Duodenal mucosa (tissue), 2 donors: Measurements from ENCODE around the gene PLOD2.

ENCODE experiments used
- H3K27ac ChIP-seq: one replicate; pipeline ENCODE4 v1.7.0; 2013; ENCODE audit warnings: low read depth, low read length
- H3K27me3 ChIP-seq, 2 donors: one replicate each; pipeline ENCODE4 v1.7.0; 2013; ENCODE audit warnings: low read length in 2 of 2, control low read depth in 1 of 2; ENCODE audit not compliant: insufficient read depth in 2 of 2, control insufficient read depth in 1 of 2
- H3K36me3 ChIP-seq, 2 donors: one replicate each; pipeline ENCODE4 v1.7.0; 2013; ENCODE audit warnings: low read length in 2 of 2, control low read depth in 1 of 2; ENCODE audit not compliant: insufficient read depth in 2 of 2, control insufficient read depth in 1 of 2
- H3K4me1 ChIP-seq, 2 donors: one replicate each; pipeline ENCODE4 v1.7.0; 2013; ENCODE audit warnings: low read length in 2 of 2, control low read depth in 1 of 2; ENCODE audit not compliant: insufficient read depth in 2 of 2, control insufficient read depth in 1 of 2
- H3K4me3 ChIP-seq, 2 donors: one replicate each; pipeline ENCODE4 v1.7.0; 2013; ENCODE audit warnings: low read length in 2 of 2, low read depth in 1 of 2
- H3K9ac ChIP-seq, 2 donors: one replicate each; pipeline ENCODE4 v1.7.0; 2013; ENCODE audit warnings: low read length in 2 of 2, low read depth in 1 of 2
- H3K9me3 ChIP-seq, 2 donors: one replicate each; pipeline ENCODE4 v1.7.0; 2013; ENCODE audit warnings: low read length in 2 of 2, control low read depth in 1 of 2; ENCODE audit not compliant: control insufficient read depth in 1 of 2

PLOD2 gene

DNA sequence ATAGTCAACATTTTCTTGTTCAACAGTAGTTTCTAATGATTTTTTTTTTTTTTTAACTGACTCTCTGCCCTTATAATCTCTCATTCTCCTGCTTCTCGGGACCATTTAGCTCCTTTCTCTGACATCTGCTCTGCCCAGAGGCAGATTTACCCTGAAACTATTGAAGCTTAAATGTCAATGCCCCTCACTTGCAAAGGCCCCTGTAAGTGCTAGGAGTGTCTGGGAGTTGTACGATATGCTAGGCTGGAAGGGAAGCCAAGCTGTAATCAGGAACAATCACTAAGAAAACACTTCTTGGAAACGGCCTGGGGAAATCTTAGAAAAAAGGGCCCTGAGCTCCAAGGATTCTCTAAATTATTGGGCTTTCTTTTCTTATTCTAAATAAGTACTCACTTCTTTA is 5.8 kb upstream of the PLOD2 start:
- no peaks in the 10 kb centered on the region for H3K36me3 ChIP-seq
- H3K9me3 ChIP-seq, result no peaks in the 10 kb centered on the region
- no peak overlapping the region for H3K4me3 ChIP-seq
- no peaks in the 10 kb centered on the region for H3K27me3 ChIP-seq
- H3K27ac ChIP-seq, result no peak overlapping the region
- peaks cover 9 to 16% of the 10 kb centered on the region in 2 donors for H3K4me1 ChIP-seq
- no peak overlapping the region for H3K9ac ChIP-seq

GRCh38 chr3:146166415-146166821 is 5.4 kb upstream of the PLOD2 start:
- Histone ChIP-seq H3K4me1 (peaks cover 13 to 18% of the 10 kb centered on the region in 2 donors), H3K4me3 (no peak overlapping the region), H3K36me3 (no peaks in the 10 kb centered on the region), H3K27ac (no peak overlapping the region), H3K9ac (no peak overlapping the region), H3K9me3 (no peaks in the 10 kb centered on the region), H3K27me3 (no peaks in the 10 kb centered on the region)

DNA sequence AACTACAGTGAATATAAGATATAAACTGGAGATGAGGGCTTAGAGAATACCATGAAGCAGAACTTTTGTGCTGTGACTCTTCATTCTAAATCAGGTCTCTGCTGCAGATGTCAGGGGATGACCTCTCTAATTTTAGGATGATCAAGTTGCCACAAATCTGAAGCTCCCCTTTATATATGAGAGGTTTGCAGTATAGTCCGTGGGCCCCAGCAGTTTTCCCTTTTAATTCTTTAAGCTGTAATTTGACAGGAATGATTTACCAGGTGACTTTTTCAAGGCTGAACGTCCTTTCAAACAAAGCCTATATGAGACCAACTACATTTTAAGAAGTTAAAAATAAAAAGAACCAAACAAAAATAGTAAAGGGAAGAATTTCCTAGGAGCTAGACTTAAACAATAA is 4.9 kb upstream of the PLOD2 start:
- H3K9me3 ChIP-seq, result no peaks in the 10 kb centered on the region
- no peak overlapping the region for H3K27ac ChIP-seq
- H3K9ac ChIP-seq, result no peak overlapping the region
- H3K4me1 ChIP-seq, result peaks cover 15 to 18% of the 10 kb centered on the region in 2 donors
- H3K36me3 ChIP-seq, result no peaks in the 10 kb centered on the region
- H3K4me3 ChIP-seq, result no peak overlapping the region
- no peaks in the 10 kb centered on the region for H3K27me3 ChIP-seq

DNA sequence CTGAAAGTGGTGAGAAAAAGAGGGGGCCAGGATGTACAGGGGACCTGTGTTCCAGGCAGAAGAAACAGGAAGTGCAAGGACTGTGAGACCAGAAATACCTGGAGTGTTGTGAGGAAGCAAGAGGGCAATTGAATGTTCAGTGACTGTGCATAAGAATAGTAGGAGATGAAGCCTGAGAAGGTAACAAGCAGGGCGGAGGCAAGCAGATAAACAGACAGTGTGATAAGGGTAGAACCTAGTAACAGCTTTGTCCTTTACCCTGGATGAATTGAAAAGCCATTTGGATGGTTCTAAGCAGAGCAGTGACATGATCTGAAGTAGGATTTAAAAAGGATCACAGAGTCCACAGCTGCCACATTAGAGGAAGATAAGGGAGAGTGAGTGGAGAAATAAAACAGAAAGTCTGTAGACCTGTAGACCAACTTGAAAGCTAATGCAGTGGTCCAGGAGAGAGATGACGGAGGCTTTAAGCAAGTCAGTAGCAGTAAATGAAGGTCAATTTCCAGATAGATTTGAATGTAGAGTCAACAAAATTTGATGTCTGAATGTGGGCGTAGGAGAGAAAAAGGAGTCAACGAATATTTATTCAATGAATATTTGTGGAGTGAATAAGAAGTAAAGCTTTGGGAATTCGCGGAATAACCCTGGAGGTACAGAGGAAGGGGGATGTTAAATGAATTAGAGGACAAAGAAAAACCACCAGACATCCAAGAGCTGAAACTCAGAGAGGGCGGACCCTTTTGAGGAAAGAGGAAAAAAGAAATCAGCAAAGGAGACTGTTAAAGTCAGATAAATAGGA is 4.2 kb upstream of the PLOD2 start:
- Histone ChIP-seq H3K27ac (no peak overlapping the region), H3K9me3 (no peaks in the 10 kb centered on the region), H3K27me3 (no peaks in the 10 kb centered on the region), H3K9ac (no peak overlapping the region), H3K36me3 (no peaks in the 10 kb centered on the region), H3K4me1 (peaks cover 18% of the 10 kb centered on the region in 2 donors), H3K4me3 (no peak overlapping the region)

GRCh38 chr3:146164506-146164905 is 3.5 kb upstream of the PLOD2 start:
- H3K9ac ChIP-seq, result no peak overlapping the region
- no peak overlapping the region for H3K27ac ChIP-seq
- H3K4me3 ChIP-seq, result no peak overlapping the region
- H3K9me3 ChIP-seq, result no peaks in the 10 kb centered on the region
- H3K27me3 ChIP-seq, result no peaks in the 10 kb centered on the region
- peaks cover 18% of the 10 kb centered on the region in 2 donors for H3K4me1 ChIP-seq
- no peaks in the 10 kb centered on the region for H3K36me3 ChIP-seq

- Histone ChIP-seq H3K4me3 (no peak overlapping the region), H3K9ac (no peak overlapping the region), H3K36me3 (no peaks in the 10 kb centered on the region), H3K4me1 (peaks cover 18 to 20% of the 10 kb centered on the region in 2 donors), H3K27me3 (no peaks in the 10 kb centered on the region), H3K9me3 (no peaks in the 10 kb centered on the region), H3K27ac (no peak overlapping the region)
Measured at GRCh38 chr3:146164071-146164470, 3.1 kb upstream of the PLOD2 start.

- no peaks in the 10 kb centered on the region for H3K27me3 ChIP-seq
- no peak overlapping the region for H3K27ac ChIP-seq
- peaks cover 18 to 24% of the 10 kb centered on the region in 2 donors for H3K4me1 ChIP-seq
- H3K9me3 ChIP-seq, result no peaks in the 10 kb centered on the region
- H3K9ac ChIP-seq, result no peak overlapping the region
- no peak overlapping the region for H3K4me3 ChIP-seq
- no peaks in the 10 kb centered on the region for H3K36me3 ChIP-seq
Measured at GRCh38 chr3:146163584-146163983, 2.6 kb upstream of the PLOD2 start.

DNA sequence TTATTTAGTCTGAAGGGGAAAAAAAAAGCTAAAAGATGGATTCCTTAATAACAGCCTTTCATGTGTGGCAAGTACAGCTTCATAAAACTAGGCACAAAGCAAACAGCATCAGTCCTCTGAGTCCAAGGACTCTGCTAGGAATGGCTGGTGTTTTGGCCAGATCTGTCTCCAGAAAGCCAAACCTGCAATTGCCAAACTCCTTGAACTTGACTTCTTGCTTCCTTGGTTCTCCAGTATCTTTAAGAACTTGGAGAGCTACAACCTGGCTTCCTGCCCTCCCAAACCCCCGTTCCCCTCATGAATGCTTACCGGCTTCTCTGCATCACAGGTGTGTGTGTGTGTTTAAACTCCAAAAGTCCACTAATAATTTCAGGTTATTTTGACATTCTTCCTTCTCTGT is 1.6 kb upstream of the PLOD2 start:
- Histone ChIP-seq H3K36me3 (no peaks in the 10 kb centered on the region), H3K9me3 (no peaks in the 10 kb centered on the region), H3K9ac (no peak overlapping the region), H3K27ac (no peak overlapping the region), H3K4me3 (no peak overlapping the region), H3K4me1 (peaks cover 23 to 34% of the 10 kb centered on the region in 2 donors), H3K27me3 (no peaks in the 10 kb centered on the region)

DNA sequence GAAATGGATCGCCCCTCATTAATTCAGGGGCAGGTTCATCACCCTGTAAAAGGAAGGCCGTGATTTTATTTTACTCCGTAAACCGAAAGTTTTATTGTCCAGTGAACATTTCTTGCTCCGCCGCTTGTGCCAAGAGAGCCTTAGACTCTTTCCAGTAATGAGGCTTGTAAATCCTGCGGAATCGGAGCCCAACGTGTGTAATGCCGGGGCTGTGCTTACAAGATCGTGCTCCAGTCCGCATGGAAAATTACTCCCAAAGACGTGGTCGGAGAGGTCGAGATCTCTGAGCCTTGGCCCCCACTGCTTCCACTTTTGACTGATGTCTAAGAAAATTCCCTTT is 649 bp upstream of the PLOD2 start:
- H3K36me3 ChIP-seq, result no peaks in the 10 kb centered on the region
- H3K9ac ChIP-seq, result peak overlapping the region; percentile 79 to 95
- no peaks in the 10 kb centered on the region for H3K9me3 ChIP-seq
- peaks cover 27 to 37% of the 10 kb centered on the region in 2 donors for H3K4me1 ChIP-seq
- peak overlapping the region; percentile 77 to 92 for H3K4me3 ChIP-seq
- no peaks in the 10 kb centered on the region for H3K27me3 ChIP-seq
- peak overlapping the region; percentile 86 for H3K27ac ChIP-seq

DNA sequence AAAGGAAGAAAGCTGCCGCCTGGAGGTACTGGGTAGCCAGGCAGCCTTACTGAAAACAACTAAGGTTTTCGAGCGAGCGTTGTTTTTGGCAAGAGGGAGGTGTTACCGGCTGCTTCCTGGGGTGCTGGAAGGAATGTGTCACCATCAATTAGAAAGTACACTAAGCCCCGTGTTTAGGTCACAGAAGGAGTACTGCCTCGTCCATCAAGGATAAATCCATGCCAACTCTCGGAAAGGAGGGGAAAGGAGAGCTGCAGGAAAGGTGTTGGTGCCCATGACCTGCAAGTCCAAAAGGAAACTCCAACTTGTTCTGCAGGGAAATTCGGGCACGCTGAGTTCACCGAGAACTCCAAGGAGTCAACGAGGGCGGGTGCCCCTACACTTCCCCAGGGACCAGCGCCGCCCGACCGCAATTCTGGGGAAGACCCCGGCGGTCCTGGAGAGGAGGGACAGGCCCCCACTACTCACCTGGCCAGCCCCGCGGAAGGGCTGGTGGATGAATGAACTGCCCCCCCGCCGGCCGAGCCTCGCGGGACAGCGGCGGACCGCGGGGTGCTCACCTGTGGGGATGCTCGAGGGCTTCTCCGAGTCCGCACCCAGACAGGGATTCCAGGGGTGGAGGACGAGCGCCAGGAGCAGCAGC is 542 bp downstream of the PLOD2 start:
- Histone ChIP-seq H3K27ac (peak overlapping the region; percentile 86), H3K9me3 (no peaks in the 10 kb centered on the region), H3K9ac (peak overlapping the region; percentile 79 to 95), H3K36me3 (no peaks in the 10 kb centered on the region), H3K27me3 (no peaks in the 10 kb centered on the region), H3K4me1 (peaks cover 37 to 44% of the 10 kb centered on the region in 2 donors), H3K4me3 (peak overlapping the region; percentile 77 to 92)
